Tongue (tissue), 3 donors: ENCODE measurements around the gene PIGO. TPM values are rescaled to one million over a fixed set of nuclear protein-coding genes. Genes with fewer than 3 reads are reported as not detected.

Experiments
- DNase-seq: peaks from one replicate; pipeline ENCODE4 v3.0.0-alpha.2; 2015
- small RNA-seq: library from RNA; depleted of rRNA; stranded (forward); fragments of <200 nt; gene quantifications from one replicate; pipeline ENCODE3, GENCODE V24; 2014; ENCODE audit warnings: low replicate concordance
- total RNA-seq: library from RNA; depleted of rRNA; stranded (reverse); fragments of >200 nt; gene quantifications from one replicate; pipeline ENCODE4 v1.2.3, GENCODE V29; 2014

PIGO gene
- total RNA-seq, 1 donor from 2014 or later = 13.4 TPM

- DNase-seq = peak; percentile 15
Observed at GRCh38 chr9:35070823-35071813, 25.3 kb downstream of the PIGO start.

- DNase-seq = no peak
Observed at GRCh38 chr9:35069020-35069419, 27.4 kb downstream of the PIGO start.

DNA sequence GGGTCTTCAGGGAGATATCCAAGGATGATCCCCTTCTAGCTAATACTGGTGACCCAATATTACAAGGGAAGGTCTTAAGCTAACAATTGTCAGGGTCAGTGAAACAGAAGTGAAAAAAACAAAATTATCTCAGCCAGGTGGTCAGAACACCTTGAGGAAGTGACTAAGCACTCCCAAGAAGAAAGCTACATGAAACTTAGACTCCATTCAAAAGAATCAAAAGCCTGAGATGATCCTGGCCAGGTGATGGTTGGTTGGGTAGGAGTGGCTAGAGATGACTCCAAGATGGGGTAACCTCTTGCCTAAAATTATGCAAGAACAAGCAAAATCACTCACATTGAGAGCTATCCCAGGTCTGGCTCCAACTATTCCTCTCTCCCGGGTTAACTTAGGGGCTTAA is 29.3 kb downstream of the PIGO start:
- no peak for DNase-seq

DNA sequence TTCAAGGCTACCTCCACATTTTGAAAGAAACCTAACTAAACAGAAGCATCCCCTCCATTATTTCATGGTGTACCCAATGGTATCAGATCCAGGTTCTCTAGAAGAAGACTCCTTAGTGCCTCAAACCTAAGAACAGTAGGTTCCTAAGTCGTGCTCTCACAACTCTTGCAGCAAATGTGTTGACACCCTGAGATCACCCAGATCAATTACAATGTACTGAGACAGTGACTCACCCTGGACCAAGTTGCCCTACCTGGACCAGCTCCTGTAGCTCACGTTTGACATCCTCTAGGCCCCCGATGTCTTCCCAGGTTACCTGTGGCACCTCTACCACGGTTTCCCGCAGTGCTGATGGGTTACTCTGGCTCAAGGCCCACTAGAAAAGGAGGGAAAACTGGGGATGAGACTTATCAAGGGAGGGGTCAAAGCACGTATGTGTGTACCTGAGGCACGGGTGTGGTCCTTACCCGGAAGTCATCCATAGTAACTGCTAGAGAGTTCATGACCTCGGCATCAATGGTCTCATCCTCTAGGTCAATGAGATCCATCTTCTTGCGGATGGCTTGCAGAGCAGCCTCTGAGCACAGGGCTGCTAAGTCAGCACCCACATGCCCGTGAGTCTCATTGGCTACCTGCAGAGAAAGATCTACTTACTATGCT is 35.7 kb downstream of the PIGO start:
- no peak for DNase-seq

- DNase-seq = no peak
Observed at GRCh38 chr9:35059438-35059837, 37.0 kb downstream of the PIGO start.

DNA sequence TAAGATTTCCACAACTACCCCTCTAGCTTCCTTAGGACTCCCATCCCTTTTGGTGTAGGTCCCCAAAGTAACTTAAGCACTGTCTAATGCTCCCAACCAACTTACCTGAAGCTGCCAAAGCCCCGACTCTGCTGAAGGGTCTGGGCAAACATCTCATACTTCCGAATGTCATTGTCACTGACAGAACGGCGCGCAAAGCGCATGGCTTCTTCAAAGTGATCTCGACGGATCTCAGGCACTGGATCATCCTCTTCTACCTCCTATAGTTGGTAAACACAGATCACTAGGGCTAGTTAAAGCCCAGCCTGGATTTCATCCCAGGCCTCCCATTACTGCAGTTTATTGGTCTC is 39.1 kb downstream of the PIGO start:
- DNase-seq = no peak

DNA sequence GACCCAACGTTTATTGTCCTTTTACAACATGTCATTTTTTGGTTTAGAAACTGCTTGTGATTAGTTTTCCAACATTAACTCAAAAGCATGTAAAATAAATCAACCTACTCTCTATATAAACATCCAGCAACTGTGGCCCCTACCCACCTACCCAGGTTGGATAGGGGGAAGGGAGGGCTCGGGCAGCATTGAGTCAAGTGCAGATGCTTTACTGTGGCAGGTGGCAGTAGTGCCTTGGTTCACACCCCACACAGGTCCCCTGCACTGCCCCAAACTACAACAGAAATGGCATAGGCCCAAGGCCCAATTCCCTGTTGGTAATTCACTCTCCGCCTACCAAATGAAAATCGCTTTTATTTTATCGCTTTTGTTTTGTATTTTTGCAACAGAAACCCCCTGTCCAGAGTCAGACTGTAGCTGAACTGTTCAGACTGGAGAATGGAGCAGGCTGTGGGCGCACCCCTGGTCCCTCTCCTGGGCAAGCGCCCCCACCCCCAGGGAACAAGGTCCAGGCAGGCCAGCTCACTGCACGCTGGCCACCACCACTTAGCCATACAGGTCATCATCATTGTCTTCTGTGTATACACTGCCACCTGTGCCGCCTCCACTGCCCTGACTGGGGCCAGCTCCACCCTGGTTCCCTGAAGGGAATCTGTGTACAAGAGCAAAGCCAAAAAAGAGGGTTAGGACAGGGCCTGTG is 39.7 kb downstream of the PIGO start:
- no peak for DNase-seq

- no peak for DNase-seq
Observed at GRCh38 chr9:35054871-35055644, 41.3 kb downstream of the PIGO start.

DNA sequence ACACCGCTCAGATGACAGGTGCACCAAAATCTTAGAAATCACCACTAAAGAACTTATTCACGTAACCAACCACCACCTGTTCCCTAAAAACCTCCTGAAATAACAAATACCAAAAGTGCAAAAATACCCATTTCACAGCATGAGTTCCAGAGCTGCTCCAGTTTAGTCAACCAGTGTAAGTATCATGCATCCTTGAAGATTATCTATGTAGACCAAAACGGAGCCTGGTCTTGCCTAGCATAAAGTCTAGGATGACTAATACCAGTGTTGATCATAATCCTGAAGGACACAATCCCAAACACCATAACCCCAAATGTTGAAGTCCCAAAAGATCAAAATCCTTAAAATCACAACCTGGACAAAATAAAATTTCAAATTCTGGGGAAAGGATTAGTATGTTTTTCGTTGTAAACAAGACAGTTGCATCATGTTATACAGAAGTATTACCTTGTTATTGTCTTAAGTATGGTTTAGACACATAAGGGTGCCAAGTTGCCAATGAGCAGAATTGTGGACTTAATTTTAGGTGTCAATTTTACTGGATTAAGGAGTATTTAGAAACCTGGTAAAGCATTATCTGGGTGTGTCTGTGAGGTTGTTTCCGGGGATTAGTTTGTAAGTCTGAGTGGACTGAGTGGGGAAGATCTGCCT is 42.1 kb downstream of the PIGO start:
- no peak for DNase-seq

- DNase-seq = peak; percentile 64
Observed at GRCh38 chr9:35051069-35051967, 45.1 kb downstream of the PIGO start.

DNA sequence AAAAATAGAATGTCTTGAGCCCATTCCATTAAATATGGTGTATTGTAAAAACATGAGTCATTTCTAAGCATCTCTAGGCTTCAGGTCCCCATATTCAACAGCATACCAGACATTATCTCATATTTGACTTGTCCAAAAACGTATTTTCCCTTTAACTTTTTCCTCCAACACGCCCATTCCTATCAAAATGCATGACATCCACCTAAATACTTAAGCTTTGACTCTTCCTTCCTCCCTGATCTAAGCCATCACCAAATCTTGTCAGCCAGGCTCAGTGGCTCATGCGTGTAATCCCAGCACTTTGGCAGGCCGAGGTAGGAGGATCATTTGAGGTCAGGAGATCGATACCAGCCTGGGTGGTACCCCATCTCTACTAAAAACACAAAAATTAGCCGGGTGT is 47.9 kb downstream of the PIGO start:
- no peak for DNase-seq

DNA sequence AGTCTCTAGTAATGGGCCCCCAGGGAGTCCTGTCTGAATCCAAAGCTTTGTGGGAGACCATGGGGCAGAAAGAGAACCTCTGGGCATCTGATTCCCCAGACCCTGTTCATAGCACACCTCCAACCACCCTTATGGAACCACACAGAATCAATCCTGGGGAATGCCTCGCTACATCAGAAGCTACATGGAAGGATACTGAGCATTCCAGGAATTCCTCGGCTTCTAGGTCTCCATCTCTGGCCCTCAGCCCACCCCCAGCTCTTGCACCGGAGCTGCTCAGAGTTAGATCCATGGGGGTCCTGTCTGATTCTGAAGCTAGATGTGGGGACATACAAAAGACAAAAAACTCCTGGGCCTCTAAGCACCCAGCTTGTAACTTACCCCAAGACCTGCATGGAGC is 52.3 kb downstream of the PIGO start:
- DNase-seq = no peak

GRCh38 chr9:35042891-35043545 is 53.4 kb downstream of the PIGO start:
- DNase-seq = no peak

DNA sequence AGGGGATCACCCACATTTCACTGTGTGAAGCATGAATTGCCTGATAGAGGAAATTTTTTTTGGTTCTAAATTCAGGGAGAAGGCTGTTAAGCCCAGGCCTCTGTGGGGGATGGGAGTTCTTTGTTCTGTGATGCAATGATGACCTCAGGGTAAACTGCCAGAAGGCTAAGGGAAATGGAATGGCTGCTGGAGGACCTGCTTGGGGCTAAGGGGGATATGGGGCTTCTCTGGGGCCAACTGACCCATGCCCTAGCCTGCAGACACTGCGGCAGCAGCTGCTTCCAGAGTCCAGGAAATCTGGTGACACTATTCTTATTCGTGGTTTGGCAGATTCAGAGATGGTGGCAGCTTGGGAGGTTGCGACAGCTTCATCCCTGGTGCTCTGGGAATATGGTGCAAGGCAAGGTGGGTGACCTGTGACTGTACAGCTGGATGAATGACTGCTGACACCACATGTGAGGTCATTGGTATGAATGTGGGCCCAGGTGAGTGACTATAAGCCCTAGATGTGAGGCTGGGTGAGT is 54.2 kb downstream of the PIGO start:
- DNase-seq = no peak

Small RNAs within 50 kb of the gene (small RNA-seq; reads per million reads assigned to genes)
- not detected for gene RN7SL338P

Other genes with a start within 250 kb of the PIGO start
- 0.31 TPM for gene PHF24, start 138.3 kb downstream of the PIGO start, total RNA-seq
- 72.4 TPM for gene DNAJB5, start 106.8 kb downstream of the PIGO start, total RNA-seq
- 201 TPM for gene VCP, start 24.0 kb downstream of the PIGO start, total RNA-seq
- 18.3 TPM for gene FANCG, start 16.6 kb downstream of the PIGO start, total RNA-seq
- 88.3 TPM for gene STOML2, start 6.5 kb upstream of the PIGO start, total RNA-seq
- gene ATOSB, start 19.3 kb upstream of the PIGO start, total RNA-seq = 14.6 TPM
- gene UNC13B, start 65.4 kb upstream of the PIGO start, total RNA-seq = 33.0 TPM